HG03045 (cell line): ENCODE measurements around the gene PLA2G12A.
A peak's percentile ranks its signal among the peaks of the same experiment; 100 is the strongest.

Experiments used
- ATAC-seq: cut with Tn5 transposase; IDR thresholded peaks from one replicate; pipeline ENCODE4 v1.9.1; 2021; ENCODE audit warnings: mild to moderate bottlenecking, moderate library complexity; ENCODE audit not compliant: unreplicated experiment

The PLA2G12A gene

GRCh38 chr4:109729718-109730618, at the start of gene PLA2G12A:
PLA2G12A (minus strand) TSS chr4:109730070; CDS start chr4:109729809, 261 bp downstream.
- ATAC-seq, result peak; percentile 85

GRCh38 chr4:109764789-109765402, 35.0 kb upstream of the PLA2G12A start:
- no peak for ATAC-seq

- ATAC-seq, result no peak
These were observed 34.5 kb upstream of the PLA2G12A start for GRCh38 chr4:109764376-109764775.

GRCh38 chr4:109760682-109761081, 30.8 kb upstream of the PLA2G12A start:
- ATAC-seq, result no peak

GRCh38 chr4:109755656-109756055, 25.8 kb upstream of the PLA2G12A start:
- ATAC-seq, result no peak

- ATAC-seq, result no peak
These were observed 24.4 kb upstream of the PLA2G12A start for GRCh38 chr4:109754093-109754857.

- ATAC-seq, result no peak
These were observed 22.7 kb upstream of the PLA2G12A start for GRCh38 chr4:109752525-109752924.

GRCh38 chr4:109751852-109752251, 22.0 kb upstream of the PLA2G12A start:
- ATAC-seq, result no peak

- ATAC-seq, result no peak
These were observed 20.9 kb upstream of the PLA2G12A start for GRCh38 chr4:109750652-109751244.

GRCh38 chr4:109749388-109750082, 19.7 kb upstream of the PLA2G12A start:
- no peak for ATAC-seq

GRCh38 chr4:109748114-109748513, 18.2 kb upstream of the PLA2G12A start:
- no peak for ATAC-seq

GRCh38 chr4:109746728-109747127, 16.9 kb upstream of the PLA2G12A start:
- no peak for ATAC-seq

- no peak for ATAC-seq
These were observed 16.0 kb upstream of the PLA2G12A start for GRCh38 chr4:109745830-109746229.

- no peak for ATAC-seq
These were observed 9.7 kb upstream of the PLA2G12A start for GRCh38 chr4:109739547-109739946.

- no peak for ATAC-seq
These were observed 8.4 kb upstream of the PLA2G12A start for GRCh38 chr4:109738104-109738872.

- ATAC-seq, result no peak
These were observed 5.9 kb upstream of the PLA2G12A start for GRCh38 chr4:109735566-109736365.

- ATAC-seq, result no peak
These were observed 3.9 kb upstream of the PLA2G12A start for GRCh38 chr4:109733728-109734127.

- no peak for ATAC-seq
These were observed 1.0 kb upstream of the PLA2G12A start for GRCh38 chr4:109730619-109731545.
